GM18508 (cell line): Measurements from ENCODE around the gene SLC12A3.
"Not testable (repeated sequence)": the region's sequence is repeated elsewhere in the genome, so short reads cannot be mapped to it uniquely, and the experiment has no call there.

Experiments
- ATAC-seq: cut with Tn5 transposase; IDR thresholded peaks from one replicate; pipeline ENCODE4 v1.9.1; 2021; ENCODE audit warnings: moderate number of reproducible peaks; ENCODE audit not compliant: insufficient read depth, unreplicated experiment

The SLC12A3 gene

DNA sequence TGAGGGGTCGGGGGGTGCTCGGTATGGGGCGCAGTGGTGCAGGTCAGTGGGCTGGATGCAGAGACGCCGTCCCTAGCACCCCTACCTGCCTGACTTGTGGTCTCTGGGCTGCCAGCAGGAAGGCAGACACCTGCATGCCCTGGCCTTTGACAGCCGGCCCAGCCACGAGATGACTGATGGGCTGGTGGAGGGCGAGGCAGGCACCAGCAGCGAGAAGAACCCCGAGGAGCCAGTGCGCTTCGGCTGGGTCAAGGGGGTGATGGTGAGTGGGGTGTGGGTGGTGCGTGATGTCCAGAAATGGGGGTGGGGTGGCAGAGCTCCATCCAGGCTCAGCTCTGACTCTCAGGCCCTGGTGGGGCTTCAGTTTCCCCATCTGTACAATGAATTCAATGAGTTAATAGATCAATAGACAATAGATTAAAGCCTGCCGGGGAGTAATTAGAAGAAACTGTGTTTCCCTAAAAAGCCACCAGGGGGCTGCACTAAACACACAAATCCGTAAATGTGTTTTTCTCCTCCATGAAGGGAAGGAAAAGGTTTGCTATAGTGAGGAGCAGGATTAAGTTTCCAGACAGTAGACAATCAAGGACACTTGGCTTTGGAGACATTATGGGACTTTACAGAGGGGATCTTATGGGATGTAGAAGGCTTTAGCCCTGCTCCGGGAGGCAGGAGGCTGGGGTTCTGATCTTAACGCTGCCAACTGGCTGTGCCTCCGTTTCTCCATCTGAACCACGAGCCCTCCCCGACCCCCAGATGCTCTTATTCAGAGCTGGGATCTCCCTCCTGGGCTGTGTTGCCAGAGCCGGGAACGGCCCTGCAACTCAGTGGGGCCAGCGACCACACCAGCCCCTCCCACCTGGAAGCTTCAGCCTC, 2.2 kb downstream of the SLC12A3 start:
- ATAC-seq: no peak

DNA sequence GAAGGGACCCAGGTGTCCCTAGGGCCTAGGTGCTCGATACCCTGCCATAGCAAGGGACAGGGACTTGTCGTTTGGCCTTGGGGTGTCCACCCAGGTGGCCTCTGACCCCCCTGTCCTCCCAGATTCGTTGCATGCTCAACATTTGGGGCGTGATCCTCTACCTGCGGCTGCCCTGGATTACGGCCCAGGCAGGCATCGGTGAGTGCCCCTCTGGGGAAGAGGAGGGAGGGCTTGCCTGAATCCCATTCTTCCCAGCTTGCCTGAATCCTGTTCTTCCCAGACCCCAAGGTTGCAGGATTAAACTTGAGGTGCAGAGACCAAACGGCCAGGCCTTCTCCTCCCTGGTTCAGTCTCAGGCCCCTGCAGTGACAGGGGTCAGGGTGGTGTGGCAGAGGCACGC, 3.2 kb downstream of the SLC12A3 start:
- ATAC-seq: no peak

DNA sequence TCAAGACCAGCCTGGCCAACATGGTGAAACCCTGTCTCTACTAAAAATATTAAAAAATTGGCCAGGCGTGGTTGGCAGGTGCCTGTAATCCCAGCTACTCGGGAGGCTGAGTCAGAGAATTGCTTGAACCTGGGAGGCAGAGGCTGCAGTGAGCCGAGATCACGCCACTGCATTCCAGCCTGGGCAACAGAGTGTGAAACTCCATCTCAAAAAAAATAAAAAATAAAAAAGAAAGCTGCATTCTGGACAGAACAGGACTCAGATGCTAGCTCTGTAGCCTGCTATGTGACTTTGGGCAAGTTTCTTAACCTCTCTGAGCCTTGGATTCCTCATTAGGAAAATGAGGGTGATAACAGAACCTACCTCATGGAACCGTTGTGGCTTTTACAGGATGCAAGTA, 3.8 kb downstream of the SLC12A3 start:
- not testable (repeated sequence) for ATAC-seq

DNA sequence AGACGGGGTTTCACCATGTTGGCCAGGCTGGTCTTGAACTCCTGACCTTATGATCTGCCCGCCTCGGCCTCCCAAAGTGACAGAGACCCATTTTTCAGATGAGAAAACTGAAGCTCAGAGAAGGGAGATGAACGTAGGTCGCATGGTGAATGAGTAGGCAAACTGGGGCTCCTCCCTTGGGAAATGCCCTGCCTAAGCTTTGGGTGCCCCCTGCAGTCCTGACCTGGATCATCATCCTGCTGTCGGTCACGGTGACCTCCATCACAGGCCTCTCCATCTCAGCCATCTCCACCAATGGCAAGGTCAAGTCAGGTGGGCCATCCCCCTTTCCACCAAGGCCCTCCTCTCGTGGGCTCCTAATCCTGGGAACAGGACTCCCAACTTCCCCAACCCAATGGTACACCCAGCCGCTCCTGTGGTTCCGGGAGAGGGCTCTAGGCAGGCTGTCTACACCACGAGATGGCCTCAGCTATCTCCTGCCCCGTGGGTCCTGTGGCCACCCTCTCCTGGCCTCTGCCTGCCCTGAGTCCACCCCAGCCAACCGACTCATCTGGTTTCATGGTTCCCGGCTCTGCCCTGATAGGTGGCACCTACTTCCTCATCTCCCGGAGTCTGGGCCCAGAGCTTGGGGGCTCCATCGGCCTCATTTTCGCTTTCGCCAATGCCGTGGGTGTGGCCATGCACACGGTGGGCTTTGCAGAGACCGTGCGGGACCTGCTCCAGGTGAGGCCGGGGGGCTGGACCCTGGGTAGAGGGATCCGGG, 4.7 kb downstream of the SLC12A3 start:
- no peak for ATAC-seq

DNA sequence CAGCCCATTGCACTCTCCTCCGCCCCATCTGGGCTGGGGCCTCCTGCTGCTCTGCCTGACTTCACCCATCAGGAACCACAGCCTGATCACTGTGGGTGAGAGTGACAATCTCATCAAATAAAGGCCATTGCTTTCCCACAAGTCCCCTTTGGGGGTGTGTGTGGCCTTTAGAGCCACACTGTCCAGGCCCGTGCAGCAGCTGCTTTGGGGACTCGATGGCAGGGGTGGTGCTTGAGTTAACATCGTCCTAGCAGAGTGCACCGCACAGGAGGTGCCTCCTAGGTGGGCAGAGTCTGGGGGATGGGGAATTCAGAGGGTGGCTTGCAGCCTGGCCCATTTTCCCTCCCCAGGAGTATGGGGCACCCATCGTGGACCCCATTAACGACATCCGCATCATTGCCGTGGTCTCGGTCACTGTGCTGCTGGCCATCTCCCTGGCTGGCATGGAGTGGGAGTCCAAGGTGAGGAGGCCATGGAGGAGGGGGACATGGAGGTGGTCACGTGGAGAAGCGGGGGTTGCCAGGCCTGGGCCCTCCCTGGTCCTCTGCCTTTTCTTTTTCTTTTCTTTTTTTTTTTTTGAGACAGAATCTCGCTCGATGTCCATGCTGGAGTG, 5.4 kb downstream of the SLC12A3 start:
- ATAC-seq: no peak

DNA sequence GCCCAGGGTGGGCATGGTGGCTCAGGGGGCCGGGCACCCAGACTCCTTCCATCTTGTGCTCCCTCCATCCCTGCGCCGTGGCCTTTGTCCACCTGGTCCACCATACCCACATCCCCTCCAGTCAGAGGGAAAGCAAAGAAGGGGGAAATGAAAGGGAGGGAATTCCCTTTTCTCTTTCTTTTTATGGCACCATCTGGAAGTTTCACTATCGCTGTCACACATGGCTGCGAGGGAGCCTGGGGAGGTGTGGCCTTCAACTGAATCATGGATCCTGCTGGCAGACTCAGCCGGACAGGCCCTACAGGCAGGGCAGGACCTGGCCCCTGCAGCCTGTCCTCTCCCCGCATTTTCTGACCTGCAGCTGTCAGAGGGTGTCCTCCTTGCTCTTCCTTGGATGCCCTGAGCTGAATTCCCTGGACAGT, 6.2 kb downstream of the SLC12A3 start:
- ATAC-seq: no peak

DNA sequence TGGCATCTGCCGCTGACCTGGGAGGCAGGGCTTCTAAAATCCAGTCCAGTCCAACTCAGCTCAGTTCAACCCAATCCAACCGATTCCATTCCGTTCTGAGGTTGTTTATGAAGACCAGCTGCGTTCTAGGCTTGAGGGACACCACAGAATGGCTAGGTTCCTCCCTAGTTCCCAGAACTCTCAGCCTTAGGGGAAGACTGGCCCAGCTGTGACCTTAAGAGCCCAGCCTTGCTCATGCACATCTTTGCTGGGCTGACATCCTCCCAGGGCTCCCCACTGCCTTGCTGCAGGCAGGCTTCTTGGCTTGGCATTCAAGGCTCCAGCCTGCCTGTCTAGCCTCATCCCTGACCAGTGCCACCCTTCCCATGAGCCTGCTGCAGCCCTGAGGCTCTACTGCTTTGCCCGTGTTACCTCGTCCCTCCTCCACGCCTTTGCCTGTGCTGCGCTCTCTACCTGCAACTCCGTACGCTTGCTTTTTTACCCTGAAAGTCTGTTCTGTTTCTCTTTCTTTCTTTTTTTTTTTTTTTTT, 7.9 kb downstream of the SLC12A3 start:
- ATAC-seq: no peak

DNA sequence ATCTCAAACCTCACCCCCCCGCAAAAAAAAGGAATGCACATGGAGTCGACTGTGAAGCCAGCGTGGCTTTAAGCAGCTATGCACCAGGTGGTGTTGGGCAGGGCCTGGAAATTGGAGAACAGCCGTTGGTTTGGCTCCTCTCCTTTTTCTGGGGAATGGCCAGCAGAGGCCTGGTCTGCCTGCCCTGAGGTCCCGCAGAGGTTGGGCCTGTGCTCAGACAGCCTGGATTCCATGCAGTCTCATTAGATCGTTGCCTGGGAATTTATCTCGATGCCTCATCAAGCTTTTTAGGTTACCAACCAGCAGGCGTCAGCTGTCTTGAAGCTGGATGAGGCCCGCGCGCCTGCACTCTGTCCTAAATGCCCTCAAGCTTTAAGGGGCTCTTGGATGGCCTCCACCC, 9.8 kb downstream of the SLC12A3 start:
- no peak for ATAC-seq

DNA sequence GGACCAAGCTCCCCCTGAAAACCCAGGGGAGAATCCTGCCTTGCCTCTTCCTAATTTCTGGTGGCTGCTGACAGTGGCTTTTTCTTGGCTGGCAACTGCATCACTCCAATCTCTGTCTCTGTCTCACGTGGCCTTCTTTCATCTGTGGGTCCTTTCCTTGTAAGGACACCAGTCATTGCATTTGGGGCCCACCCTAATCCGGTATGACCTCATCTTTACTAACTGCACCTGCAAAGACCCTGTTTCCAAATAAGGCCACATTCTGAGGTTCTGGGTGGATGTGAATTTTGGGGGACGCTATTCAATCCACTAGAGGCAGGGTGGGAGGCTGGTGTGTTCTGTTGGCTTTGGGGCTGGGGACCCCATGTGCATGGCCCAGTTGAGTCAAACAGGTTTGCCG, 11.0 kb downstream of the SLC12A3 start:
- ATAC-seq: no peak

DNA sequence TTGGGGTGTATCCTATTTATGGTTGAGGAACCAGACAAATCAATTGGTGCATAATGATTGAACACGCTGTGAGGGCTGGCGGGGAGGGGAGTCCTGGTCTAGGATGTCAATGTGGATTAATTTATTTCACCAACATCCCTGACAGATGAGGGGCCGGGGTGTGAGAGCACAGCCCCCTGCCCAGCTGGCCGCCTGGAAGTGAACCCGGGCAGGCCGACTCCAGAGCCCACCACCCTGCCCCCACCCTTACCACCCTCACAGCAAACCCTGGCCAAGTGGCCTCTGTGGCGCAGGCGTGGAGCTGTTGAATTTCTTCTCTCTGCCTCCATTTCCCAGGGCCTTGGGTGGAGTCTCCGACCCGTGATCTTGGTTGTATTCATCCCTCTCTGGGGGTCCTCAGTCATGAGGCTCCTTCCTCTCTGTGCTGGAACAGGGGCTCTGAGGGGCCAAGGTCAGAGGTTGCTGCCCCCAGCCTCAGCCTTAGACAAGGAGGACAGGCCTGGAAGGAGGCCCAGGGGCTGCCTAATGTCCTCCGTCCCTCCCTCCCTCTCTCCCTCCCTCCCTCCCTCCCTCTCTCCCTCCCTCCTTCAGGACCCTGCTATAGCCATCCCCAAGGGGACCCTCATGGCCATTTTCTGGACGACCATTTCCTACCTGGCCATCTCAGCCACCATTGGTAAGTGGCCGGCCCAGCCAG, 12.6 kb downstream of the SLC12A3 start:
- ATAC-seq: no peak

DNA sequence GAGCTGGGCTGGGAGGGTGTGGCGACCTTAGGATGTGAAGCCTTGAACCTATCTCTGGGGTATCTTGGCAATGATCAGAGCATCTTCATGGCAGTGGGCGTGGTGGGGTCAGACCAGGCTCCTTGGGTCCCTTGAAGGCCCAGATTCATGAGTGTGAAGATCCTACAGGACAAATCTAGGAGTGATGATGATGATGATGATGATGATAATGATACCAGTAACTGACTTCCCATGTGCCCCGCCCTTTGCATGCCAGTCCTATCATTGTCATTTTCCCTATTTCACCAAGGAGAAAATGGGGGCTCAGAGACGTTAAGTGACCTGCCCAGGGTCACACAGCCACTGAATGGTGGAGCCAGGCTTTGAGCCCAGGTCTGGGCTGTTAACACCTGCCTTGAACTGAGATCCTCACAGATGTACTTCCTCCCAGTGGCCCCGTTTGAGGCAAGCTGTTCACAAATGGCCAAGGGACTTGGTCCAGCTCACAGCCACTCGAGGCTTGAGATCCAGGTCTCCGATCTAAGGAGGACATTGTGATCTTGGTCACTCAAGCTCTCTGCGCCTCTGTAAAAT, 13.4 kb downstream of the SLC12A3 start:
- no peak for ATAC-seq

DNA sequence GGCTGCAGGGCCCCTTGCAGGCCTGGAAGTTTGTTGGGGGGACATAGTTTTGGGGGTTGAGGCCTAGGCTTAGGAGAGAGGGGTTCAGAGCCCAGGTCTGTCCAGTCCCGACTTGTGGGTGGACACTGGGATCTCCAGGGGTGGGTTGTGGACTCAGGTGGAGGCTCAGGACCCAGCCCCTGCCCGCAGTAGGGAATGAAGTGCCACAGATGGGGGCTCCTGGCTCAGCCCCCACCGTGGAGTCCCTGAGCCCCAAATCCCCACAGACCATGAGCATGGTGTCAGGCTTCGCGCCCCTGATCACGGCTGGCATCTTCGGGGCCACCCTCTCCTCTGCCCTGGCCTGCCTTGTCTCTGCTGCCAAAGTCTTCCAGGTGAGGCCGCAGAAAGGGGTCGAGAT, 14.3 kb downstream of the SLC12A3 start:
- ATAC-seq: no peak

DNA sequence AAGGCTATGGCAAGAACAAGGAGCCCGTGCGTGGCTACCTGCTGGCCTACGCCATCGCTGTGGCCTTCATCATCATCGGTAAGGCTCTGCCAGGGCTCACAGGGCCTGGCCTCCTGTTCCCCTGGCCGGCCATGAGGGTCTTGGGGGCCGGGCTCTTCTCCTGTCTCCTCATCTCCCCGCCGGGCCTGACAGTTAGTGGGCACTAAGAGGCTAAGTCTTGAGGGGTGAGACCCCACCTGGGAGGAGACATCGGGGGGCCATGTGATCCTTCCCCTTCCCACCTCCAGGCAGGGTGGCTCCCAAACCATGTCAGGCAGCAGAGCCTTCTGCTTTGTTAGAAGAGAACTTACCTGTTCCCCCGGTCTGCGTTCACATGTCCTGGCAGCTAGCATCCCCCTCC, 15.2 kb downstream of the SLC12A3 start:
- no peak for ATAC-seq

DNA sequence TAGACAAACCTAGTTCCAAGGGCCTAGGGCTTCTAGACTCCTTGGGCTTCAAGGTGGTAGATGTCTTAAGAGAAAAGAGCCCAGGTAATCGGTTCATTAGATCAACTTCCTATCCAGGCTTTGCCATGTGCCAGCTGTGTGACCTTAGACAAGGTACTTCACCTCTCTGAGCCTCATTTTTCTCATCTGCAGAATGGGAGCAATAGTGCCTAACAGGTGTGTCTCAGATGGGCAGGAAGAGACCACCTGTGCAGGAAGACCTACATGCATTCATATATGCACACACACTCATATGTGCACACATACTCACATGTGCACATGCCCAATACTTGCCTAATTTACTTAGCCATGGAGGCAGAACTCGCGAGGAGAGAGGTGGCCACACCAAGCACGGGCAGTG, 15.7 kb downstream of the SLC12A3 start:
- ATAC-seq: no peak

DNA sequence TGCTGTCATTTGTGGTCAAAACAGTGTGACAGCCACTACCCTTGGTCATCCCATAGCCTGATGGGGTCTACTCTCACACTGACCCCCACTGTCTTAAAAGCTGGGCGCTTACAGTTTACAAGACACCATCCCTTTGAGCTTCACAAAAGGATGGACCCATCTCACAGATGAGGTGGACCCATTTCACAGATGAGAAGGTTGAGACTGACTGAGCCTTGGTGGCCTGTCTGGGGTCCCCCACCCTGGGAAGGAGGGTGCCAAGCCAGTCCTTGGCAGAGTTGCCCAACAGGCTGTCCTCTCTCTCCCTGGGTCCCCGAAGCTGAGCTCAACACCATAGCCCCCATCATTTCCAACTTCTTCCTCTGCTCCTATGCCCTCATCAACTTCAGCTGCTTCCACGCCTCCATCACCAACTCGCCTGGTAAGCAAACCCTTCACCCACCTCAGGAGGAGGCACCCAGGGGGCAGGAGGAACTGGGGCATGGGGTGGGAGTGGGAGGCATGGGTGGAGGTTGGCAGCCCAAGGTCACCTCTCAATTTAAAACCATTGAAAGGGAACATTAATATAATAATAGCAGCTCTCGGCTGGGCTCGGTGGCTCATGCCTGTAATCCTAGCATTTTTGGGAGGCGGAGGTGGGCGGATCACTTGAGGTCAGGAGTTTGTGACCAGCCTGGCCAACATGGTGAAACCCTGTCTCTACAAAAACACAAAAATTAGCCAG, 17.2 kb downstream of the SLC12A3 start:
- ATAC-seq: no peak

DNA sequence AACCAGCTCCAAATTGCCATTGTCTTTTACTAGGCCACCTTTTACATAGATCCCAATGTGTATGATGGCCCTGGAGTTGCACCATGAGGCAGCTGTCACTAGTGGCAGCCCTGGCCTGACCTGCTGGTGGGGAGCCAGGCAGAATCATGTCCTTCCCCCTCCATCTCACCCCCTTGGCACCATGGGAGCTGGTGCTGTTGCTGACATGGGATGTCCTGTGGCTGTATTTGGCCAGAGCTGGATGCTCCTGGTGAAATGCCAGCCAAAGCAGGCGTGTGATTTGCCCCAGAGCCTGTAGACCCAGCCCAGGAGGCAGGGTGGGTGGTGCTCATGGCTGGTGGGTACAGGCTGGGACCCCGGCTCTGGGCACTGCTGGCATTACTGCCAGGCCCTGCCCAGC, 18.6 kb downstream of the SLC12A3 start:
- ATAC-seq: no peak

DNA sequence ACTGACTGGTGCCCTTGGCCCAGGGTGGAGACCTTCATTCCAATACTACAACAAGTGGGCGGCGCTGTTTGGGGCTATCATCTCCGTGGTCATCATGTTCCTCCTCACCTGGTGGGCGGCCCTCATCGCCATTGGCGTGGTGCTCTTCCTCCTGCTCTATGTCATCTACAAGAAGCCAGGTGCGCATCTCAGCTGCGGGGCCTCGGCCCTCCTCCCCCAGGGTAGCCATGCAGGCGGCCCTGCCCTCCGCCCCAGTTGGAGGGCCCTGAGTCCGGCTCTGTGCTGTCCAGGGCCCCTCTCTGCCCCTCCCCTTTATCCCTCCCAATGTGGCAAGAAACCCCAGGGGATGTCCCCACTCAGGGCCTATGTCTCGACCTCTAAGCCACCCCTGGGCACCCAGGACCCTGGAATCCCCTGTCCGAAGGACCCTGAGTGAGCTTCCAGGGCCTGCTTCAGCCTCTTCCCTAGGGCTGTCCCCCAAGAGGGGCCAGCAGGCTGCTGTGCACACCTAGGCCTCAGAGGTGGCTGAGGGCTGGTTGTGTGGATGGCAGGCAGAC, 19.1 kb downstream of the SLC12A3 start:
- no peak for ATAC-seq

DNA sequence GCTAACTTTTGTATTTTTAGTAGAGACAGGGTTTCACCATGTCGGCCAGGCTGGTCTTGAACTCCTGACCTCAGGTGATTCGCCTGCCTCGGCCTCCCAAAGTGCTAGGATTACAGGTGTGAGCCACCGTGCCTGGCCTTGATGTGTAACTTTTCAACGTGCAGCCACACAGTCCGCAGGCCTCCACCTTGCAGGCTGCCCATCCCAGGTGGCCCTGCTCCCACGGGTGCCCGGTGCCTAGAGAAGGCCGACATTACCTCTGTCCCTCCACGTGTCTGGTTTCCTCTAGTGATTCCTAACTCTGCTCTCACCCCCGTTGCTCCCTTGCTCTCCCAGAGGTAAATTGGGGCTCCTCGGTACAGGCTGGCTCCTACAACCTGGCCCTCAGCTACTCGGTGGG, 19.9 kb downstream of the SLC12A3 start:
- ATAC-seq: not testable (repeated sequence)
